HepG2 (cell line): ENCODE measurements around the gene TRMT112. TPM values are rescaled to one million over a fixed set of nuclear protein-coding genes. Genes with fewer than 3 reads are reported as not detected.

ENCODE experiments used
- DNMT1 ChIP-seq: sonication (generic); formaldehyde crosslinking; IDR thresholded peaks from 2 replicates; pipeline ENCODE4 v1.5.1; 2020; ENCODE audit warnings: mild to moderate bottlenecking, missing genetic modification reagents
- FOXA1 ChIP-seq, 2 experiments: fragments of 450-650 bp in 1 of 2; sonication (generic) in 1 of 2; formaldehyde crosslinking in 1 of 2; IDR thresholded peaks; 2 replicates each; pipeline versions ENCODE4 v1.4.0 to v1.6.1; 2016 to 2020; ENCODE audit warnings: missing genetic modification reagents in 1 of 2
- HDAC6 ChIP-seq: fragments of 200-600 bp; sonication (generic); IDR thresholded peaks from 2 replicates; pipeline ENCODE4 v1.7.0; 2017; ENCODE audit warnings: mild to moderate bottlenecking, antibody characterized with exemption, low read length, low read depth
- HNRNPUL1 ChIP-seq: fragments of 200-400 bp; formaldehyde crosslinking; IDR thresholded peaks from 2 replicates; pipeline ENCODE4 v1.6.1; 2017; ENCODE audit warnings: low read depth, mild to moderate bottlenecking, low read length, moderate library complexity
- NFKB2 ChIP-seq: sonication (generic); formaldehyde crosslinking; IDR thresholded peaks from 2 replicates; pipeline ENCODE4 v1.4.0; 2020; ENCODE audit warnings: missing genetic modification reagents, borderline replicate concordance
- PHF8 ChIP-seq: sonication (generic); formaldehyde crosslinking; IDR thresholded peaks from 2 replicates; pipeline ENCODE4 v1.5.0; 2020; ENCODE audit warnings: missing genetic modification reagents
- POGK ChIP-seq: sonication (generic); formaldehyde crosslinking; conservative IDR thresholded peaks from 2 replicates; pipeline ENCODE4 v1.8.0; 2022; ENCODE audit warnings: mild to moderate bottlenecking, moderate library complexity, missing genetic modification reagents
- RBM39 ChIP-seq: fragments of 200-400 bp; formaldehyde crosslinking; IDR thresholded peaks from one replicate; pipeline ENCODE4 v1.6.1; 2018; ENCODE audit warnings: antibody characterized with exemption, mild to moderate bottlenecking, low read depth, low read length; ENCODE audit not compliant: poor library complexity, severe bottlenecking
- ZBTB14 ChIP-seq: sonication (generic); formaldehyde crosslinking; IDR thresholded peaks from 2 replicates; pipeline ENCODE4 v1.4.0; 2020; ENCODE audit warnings: missing genetic modification reagents
- ZBTB25 ChIP-seq: IDR thresholded peaks from 2 replicates; pipeline ENCODE4 v1.6.1; 2018; ENCODE audit warnings: missing genetic modification reagents
- ZNF543 ChIP-seq: sonication (generic); formaldehyde crosslinking; IDR thresholded peaks from 2 replicates; pipeline ENCODE4 v1.4.0; 2020; ENCODE audit warnings: mild to moderate bottlenecking, missing genetic modification reagents
- ZNF597 ChIP-seq: sonication (generic); formaldehyde crosslinking; IDR thresholded peaks from 2 replicates; pipeline ENCODE4 v1.5.0; 2020; ENCODE audit warnings: missing genetic modification reagents
- ZNF646 ChIP-seq: sonication (generic); formaldehyde crosslinking; IDR thresholded peaks from 2 replicates; pipeline ENCODE4 v1.9.0; 2021; ENCODE audit warnings: mild to moderate bottlenecking, missing genetic modification reagents
- ZNF75D ChIP-seq: sonication (generic); formaldehyde crosslinking; IDR thresholded peaks from 2 replicates; pipeline ENCODE4 v1.8.1; 2023; ENCODE audit warnings: missing genetic modification reagents, mild to moderate bottlenecking, borderline replicate concordance
- ZNF816 ChIP-seq: sonication (generic); formaldehyde crosslinking; IDR thresholded peaks from 2 replicates; pipeline ENCODE4 v1.8.0; 2022; ENCODE audit warnings: missing genetic modification reagents, mild to moderate bottlenecking, borderline replicate concordance
- ZNF891 ChIP-seq: sonication (generic); formaldehyde crosslinking; IDR thresholded peaks from 2 replicates; pipeline ENCODE4 v1.5.0; 2020; ENCODE audit warnings: mild to moderate bottlenecking, missing genetic modification reagents
- polyA plus RNA-seq, 8 experiments: library from polyadenylated mRNA; depleted of rRNA in 3 of 8; stranded (reverse) in 7 of 8; unstranded in 1 of 8; fragments of >200 nt; fragmentation: Illumina TruSeq in 4 of 8; extraction: Trizol in 4 of 8; gene quantifications; 2 replicates each; pipeline versions ENCODE4 v1.2.1 to v1.2.3, GENCODE V29; 2011 to 2016; ENCODE audit warnings: low read depth in 4 of 8, missing spikeins in 1 of 8, mixed read lengths in 1 of 8; ENCODE audit not compliant: insufficient read depth in 1 of 8
- total RNA-seq, 5 experiments: library from RNA; depleted of rRNA; stranded (reverse); fragments of >200 nt; fragmentation: Illumina TruSeq; extraction: Trizol; gene quantifications; 2 replicates each; pipeline ENCODE4 v1.2.3, GENCODE V29; 2016; ENCODE audit warnings: low read depth in 1 of 5

TRMT112 gene
- total and polyA plus RNA-seq, 2 of the 13 experiments (the other 11 are each of a cell fraction or from before 2014, with no cell fraction given), result 186 to 409 TPM

GRCh38 chr11:64304316-64305072 is 12.9 kb downstream of the TRMT112 start (continued):
- TF ChIP-seq POGK (CRISPR knock-in tag) (0 out of 2 replicates have a peak, but pooled peaks have one; percentile 30), ZBTB25 (CRISPR knock-in tag) (no peak), DNMT1 (CRISPR knock-in tag) (no peak), PHF8 (peak; percentile 69), HDAC6 (no peak), ZBTB14 (peak; percentile 49; the same call in 1 of the 2 replicates), ZNF646 (CRISPR knock-in tag) (no peak), ZNF597 (no peak), HNRNPUL1 (no peak), FOXA1 (IDR thresholded peaks at IDR 0.05) (no peak), FOXA1 (CRISPR knock-in tag; IDR thresholded peaks at IDR 0.05) (no peak), RBM39 (peak; percentile 77), ZNF891 (CRISPR knock-in tag) (no peak), NFKB2 (CRISPR knock-in tag) (0 out of 2 replicates have a peak, but pooled peaks have one; percentile 69), ZNF75D (no peak), ZNF816 (CRISPR knock-in tag) (0 out of 2 replicates have a peak, but pooled peaks have one; percentile 32), ZNF543 (CRISPR knock-in tag) (no peak)
